Activated CD8-positive, alpha-beta memory T cell treated with anti-CD3 and anti-CD28 coated beads, Interleukin-2, amount 50 U/mL, for 48 hours (primary cell): Measurements from ENCODE around the gene CLSTN1.

Experiments
- DNase-seq: peaks from one replicate; pipeline ENCODE4 v3.0.0-alpha.2; 2020

The CLSTN1 gene

DNA sequence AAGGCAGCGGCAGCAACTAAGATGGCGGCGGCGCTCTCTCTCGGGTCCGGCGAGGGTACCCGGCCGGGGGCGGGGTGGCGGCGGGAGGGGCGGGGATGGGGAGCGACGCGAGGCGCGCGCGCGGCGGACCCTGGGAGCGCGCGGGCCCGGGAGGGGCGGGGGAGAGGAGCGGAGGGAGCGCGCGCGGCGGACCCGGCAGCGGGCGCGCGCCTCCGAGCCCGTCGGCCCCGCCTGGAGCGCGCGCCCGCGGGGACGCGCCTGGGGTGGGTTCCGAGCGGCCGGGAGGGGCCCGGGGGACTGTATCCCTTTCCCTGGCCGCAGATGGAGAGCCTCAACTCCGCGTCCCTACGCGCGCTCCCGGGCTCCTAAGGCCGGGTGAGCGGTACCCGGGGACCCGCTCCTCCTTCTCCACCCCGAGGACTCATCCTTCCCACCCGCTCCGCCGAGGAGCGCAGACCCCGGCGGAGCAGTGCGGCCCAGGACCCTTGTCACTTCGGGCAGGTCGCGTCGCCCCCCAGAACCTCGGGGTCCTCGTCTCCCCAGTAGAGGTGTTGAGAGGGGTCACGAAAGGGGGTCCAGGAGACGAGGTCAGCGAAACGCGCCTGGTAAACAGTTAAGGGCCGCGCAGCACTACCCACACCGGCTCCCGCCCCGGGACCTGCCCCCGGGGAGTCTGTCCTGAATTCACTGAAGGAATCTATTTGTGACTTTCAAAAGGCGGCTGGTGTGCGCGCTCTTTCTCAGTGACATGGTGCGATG is at the start of gene CLSTN1:
CLSTN1 (minus strand) TSS at position 23 of the 759 bp plus-strand sequence. CDS start 232 bp downstream, outside the sequence.
- DNase-seq = peak; percentile 94

DNA sequence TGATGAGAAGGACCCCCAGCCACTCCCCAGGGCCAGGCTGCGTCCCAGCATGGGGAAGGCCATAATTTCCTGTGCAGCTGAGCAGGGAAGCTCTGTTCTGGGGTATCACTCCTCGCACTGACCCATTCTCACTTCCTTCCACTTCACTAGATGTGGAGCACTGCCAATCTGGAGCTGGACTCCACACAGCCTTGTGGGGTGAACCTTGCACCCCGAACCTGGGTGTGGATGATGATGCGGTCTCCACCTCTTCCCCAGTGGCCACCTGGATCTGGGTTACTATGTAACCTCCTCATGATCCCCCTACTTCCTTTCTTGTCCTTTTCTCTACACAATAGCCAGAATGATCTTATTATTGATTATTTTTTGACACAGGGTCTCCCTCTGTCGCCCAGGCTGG is 49.6 kb upstream of the CLSTN1 start:
- no peak for DNase-seq

DNA sequence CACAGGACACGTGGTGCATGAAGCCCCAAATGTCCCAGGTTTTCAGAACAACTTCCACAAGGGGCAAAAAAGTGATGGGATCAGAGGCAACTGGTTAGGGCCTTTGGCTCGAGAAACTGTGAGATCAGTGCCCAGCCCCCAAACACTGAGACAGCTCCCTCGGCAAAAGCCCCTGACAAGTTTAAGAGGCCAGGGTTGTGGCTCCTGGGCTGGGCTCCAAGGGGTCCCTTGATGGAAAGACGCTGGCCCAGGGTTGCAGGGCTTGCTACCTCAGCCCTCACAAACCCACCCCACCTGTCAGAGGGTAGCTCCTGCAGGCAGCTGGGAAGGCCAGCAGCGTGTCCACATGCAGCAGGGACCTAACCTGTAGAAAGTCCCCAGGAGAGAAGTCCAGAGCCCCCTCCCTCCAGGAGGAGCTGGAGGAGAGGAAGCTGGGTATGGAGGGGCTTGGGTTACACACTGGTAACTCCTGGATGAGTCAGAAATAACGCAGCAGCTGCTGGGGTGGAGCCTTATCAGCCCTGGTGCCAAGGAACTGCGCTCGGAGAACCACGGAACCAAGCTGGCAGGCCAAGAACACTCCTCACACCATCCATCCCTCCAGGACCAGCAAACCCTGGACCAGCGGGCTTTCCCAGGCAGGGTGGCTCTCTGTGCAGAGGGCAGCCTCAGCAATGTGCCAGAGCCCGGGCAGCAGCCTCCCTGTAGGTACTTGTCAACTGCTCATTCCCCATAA is 48.8 kb upstream of the CLSTN1 start:
- no peak for DNase-seq

DNA sequence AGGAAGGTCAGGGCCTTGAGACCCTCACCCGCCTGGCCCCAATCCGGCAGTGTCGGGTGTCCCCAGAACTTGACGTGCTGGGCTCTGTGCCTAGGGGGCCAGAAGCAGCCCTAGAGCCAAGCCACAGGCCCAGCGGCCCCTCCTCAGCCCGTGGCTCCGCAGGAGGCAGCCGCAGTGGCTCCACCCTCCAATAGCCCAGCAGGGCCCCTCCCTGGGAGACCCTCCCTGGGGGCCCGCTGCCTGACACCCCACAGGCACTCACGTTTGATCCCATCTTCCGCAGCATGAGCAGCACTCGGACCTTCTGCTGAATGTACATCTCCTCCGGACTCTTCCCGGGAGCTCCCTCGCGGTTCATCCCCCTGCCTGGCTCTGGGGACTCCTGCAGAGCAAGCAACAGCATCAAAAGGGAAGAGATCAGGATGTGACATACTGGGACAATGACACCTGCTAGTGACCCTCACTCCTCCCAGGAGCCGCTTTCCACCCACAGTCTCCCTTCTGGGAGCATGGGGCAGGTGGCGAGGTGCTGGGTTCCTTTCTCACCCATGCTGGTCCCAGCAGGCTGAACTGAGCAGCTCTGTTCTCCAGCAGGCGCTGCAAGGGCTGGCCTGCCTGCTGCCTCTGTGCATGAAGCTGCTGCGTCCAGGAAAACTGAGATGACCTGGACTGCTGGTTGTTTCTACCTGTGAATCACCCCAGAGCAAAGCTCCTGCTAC is 48.1 kb upstream of the CLSTN1 start:
- no peak for DNase-seq

DNA sequence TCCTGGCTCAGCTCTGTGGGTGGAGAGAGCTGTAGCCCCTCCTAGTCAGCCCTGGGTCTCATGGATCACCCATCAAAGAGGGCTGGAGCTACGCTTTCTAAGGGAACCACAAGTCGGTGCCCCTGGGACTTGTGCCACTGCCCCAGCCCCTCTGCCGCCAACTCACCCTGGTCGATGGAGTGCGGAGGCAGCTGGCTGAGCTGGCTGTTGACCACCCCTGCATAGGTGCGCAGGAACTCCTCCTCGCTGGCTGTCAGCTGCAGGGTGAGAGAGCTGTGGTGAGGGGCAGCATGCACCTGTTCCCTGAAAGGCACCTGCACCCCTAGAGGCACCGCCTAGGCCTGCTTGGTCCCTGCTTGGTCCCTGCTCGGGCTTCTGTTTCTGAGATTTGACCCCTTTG is 47.3 kb upstream of the CLSTN1 start:
- no peak for DNase-seq

DNA sequence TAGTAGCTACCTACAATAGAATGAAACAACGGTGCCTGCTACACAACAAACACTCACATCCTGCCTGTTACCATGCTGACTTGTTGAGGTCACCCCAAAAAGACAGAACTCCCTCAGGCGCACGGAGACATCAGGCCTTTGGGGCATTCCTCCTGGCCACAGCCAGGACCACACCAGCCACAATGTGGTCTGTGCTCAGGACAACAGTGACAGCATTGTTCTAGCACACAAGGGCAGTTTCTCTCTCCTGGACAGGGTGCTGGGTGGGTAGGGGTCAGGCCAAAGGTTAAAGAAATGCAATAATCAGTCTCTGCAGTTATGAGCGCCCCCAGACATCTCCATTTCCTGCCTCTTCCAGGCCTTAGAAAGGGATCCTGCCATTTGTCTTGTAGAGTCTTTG is 46.8 kb upstream of the CLSTN1 start:
- DNase-seq = no peak

DNA sequence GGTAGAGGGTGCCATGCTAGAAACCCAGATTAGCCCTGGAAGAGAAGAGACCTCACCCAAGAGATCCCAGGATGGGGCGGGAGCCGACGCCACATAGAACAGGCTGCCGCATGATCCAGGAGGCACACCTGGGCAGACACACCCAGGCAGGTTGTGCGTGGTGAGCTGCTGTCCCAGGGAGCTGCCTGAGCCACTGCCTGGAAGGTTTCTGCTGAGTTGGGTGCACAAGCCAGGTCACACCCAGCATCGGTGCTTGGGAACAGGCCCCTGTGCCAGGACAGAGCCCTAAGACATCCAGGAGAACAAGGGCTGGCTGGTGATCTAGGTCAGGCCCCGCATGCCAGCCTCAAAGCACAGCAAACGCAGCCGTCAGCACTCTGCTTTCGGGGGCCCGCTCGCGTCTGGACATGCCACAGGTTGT is 46.1 kb upstream of the CLSTN1 start:
- no peak for DNase-seq

DNA sequence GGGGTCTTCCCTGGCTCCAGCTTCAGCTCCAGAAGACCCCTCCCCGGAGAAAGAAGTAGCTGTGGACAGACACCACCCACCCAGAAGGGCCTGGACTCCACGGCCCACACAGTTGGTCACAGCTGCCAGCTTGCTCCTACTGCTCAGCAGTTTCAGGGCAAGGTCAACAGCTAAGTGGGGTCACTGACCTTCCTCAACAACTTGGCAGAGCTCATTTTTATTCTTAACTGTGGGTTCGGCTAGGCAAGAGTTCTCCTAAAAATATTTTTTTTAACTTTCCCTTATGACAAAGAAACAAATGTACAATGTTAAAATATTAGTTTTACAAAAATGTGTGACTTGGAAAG is 44.5 kb upstream of the CLSTN1 start:
- no peak for DNase-seq

DNA sequence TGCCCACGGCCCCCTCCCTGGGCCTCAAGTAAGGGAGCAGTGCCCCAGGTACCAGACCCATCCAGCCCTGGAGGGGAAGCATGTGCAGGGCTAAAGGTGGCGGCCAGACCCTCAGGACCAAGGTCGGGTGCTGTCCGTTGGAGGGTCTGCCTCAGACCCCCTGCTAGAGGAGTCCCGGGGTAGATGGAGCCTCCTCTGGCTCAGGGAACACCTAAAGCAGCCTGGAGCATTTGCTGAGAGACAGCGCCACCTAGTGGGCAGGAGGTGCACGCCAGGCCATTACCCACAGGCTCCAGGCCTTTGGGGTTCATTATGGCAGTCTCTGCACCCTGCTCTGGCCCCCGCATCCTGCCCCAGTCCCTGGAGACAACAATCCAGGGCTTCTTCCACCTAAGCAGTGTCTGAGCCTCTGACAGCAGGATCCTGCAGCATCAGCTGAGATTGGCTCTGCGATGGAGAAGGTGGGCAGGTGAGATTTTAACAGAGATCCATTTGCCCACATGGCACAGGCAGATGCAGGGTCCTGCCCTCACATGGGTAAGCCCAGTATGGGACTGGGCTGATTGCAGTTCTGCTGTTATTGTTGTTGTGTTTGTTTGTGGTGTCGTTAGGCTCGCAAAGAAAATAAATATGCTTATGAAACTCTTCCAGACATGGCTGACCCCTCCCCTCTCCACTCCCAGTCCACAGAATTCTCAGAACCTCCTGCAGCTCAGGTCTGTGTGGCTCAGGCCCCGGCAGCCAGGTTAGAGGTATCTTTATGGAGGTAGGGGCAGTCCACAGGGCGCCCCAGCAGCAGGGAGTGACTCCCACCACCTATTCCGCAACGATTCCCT is 43.9 kb upstream of the CLSTN1 start:
- DNase-seq = peak; percentile 98

DNA sequence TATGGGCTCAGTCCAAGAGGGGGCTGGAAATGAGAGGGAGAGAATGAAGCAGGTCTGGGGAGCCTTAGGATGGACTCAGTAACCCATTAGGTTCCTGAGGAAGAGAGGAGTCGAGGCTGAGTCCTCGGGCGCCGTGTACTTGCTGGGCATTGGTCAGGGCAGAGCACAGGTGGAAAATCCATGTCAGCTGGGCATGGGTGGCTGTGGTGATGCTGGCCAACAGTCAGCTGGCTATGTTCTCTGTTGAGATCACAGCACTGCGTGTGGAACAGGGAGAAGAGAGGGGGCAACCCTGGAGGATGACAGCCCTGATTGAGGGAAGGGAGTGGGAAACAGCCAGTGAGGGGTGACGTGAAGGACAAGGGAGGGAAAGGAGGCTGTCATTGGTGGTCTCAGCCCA is 43.1 kb upstream of the CLSTN1 start:
- no peak for DNase-seq

DNA sequence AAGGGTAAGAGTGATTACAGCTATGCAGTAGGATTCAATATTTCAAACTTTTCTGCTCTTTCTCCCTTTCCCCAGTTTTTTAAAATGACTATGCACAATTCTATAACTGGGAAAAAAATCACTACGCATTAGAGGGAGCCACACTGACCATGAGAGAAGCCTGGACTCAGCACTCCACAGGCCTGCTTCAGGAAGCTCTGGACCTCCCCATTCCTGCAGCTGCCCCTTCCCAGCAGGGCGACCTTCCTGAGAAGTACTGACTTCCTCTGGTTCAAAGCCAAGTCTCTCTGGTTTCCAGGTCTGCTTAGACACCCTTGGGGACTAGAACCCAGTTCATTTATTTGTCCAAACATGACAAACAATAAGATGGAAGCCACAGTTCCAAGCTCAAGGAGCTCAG is 42.0 kb upstream of the CLSTN1 start:
- DNase-seq = no peak

DNA sequence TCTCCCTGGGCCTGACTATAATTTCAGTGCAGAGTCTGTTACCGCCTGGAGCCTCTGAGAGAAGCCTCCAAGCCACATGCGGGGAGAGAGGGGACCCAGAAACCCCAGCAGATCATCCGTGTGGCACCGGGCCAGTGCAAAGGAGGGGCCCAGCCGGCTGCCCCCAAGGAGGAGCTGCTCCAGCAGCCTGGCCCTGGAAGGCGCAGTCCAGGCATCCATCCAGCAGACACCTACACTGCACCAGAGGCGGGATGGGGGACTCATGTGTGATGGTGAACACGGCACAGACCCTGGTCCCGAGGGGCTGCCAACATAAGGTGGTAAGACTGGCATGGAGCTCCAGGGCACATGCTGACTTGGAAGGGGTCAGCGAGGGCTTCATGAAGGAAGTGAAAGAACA is 39.6 kb upstream of the CLSTN1 start:
- DNase-seq = no peak

DNA sequence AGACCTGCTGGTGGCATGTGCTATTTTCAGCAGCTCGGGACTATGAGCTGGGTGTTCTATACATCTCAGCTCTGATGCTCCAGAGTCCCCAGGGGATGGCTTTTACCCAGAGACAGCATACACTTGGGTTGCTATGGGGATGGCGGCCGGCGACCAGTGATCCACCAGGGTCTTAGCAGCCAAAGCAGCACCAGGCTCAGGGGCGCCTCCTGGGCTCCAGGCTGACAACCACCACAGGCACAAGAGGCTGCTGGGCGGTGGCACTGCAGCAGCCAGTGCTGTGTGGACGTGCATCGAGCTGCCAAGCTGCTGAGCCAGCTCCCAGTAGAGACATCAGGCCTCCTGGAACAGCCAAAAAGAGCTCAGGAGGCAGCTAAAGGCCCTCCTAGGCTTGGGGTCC is 37.6 kb upstream of the CLSTN1 start:
- no peak for DNase-seq

DNA sequence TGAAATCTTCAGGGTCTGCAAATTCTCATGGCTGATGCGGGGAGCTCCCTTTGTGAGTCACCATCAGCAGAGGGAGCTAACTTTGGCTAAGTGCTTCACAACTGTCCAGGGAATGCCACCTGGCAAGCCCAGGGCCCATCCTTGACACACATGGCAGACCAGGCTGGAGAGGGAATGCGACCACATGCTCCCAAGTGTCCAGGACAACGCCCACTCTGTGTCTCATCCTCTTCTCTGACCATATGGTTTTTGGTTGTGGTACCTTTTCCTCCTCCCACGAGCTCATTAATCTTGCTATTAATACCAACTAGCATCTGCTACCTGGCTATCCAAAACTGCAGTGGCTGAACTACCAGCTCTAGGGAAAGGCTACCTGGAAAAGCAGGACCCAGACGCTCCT is 37.1 kb upstream of the CLSTN1 start:
- no peak for DNase-seq

DNA sequence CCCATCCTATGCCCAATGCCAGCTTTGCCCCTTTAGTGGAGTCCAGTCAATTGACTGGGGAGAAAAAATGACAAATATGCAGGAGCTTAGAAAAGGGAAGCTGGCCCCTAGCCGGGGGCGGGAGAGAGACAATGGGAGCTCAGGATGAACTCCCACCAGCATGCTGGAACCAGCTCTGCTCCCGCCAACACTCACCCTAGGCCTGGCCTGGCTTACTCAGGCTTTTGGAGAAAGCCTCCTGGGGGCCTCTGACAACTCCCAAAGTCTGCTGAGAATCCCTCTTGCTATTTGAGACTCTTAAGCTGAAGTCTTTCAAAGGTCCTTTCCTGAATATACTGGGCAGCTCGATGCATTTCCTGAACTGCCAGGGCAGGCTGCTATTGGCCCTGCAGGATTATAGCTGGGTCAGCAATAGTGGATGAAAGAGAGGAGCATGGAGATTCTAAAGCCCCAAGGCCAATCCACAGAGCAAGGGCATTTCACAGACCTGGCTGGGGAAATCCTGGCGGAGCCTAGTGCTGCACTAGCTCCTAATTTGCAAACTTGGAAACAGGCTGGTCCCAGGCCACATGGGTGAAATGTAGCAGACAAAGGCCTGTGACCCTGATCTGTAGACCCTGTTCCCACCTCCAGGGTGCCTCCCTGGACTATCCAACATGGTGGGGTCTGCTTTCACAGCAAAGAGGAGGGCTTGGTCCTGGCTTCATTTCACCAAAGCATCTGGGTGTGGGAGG is 35.7 kb upstream of the CLSTN1 start:
- no peak for DNase-seq

DNA sequence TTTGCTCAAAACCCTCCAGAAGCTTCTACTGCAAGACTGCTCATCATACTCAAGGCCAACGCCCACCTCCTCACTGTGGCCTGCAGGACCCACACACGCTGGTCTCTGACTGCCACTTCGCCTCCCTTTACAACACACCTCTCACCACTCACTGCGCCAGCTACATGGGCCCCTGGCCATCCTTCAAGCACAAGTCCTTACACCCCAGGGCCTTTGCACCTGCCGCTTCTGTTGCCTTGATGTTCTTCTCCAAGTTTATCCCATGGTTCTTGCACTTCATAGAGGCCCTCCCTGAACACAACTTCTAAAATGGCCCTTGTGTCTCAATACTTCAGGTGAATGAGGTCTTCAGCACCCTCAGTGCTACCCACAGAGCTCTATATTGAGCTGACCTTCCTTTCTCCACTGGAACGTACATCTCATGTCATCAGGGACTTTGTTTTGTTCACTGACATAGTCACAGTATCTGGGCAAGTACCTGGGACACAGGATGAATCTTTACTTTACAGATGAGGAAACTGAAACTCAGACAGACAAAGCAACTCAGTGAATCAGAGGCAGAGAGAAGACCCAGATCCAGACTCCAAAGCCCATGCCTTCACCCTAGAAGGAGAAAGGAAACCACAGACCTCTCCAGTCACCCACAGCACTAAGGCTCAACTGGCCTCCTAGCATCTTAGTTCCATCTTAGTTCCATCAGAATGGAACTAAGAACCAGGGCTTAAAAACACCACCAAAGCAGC is 34.7 kb upstream of the CLSTN1 start:
- DNase-seq = no peak

DNA sequence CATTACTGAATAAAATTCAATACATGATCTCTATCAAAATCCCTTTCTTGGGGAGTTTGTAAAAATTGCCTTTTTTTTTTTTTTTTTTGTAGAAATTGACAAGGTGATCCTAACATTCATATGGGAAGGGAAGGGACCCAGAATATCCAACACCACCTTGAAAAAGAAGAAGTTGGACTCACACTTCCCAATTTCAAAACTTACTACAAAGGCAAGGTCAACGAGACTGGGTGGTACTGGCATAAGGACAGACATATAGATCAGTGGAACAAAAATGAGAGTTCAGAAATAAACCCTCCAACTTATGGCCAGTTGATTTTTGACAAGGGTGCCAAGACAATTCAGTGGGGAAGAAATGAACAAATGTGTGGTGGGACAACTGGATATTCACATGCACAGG is 31.4 kb upstream of the CLSTN1 start:
- DNase-seq = no peak

DNA sequence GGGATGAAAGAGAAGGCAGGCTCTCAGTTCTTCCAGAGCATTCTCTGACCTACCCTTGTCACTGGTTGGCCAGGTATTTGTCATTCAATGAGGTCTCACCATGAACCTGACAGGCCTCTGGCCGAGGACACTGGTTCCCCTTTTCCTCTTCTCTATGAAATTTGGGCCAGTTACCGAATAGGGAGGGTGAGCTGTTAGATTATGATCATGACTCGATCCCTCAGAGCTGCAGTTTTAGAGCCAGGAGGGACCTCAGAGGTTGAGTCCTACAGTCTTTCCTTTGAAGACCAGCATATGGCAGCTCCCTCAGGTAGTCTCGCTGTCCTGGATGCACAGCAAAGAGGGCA is 29.5 kb upstream of the CLSTN1 start:
- DNase-seq = no peak

DNA sequence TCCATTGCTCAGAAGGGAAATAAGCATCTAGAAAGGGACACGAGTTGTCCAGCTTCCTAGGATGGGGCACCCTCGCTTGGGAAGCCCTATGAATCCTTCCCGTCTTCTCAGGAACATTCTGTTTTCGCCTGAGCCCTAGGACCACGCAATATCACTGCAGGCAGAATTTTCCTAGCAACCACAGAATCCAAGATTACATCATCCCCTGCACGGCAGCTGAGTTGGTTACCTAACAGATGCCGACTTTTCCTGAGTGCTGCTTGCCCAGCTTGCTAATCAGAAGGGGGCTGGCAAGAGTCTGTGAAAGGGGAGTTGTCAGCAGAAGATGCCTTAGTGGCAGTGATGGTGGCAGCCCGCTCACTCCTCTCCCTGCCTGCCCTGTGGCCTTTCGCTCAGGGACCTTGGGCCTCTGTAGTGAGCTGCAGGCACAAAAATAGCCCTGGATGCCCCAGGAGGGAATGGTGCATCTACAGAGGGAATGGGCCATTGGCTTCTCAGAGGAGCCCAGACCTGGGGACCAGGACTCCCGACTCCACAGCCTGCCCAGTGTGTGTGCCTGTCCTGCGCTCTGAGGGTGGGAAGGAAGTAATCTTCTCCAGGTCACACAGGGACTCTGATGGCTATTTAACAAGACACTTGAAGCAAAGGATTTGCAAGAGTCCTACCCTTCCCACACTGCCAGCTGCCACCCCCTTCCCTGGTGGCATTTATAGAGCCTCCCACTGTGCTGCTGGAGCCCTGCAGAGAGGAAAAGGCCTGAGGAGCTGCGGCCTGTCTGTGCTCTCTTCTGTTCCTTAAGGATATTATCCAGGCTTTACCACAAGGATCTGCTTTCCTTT is 28.9 kb upstream of the CLSTN1 start:
- no peak for DNase-seq

DNA sequence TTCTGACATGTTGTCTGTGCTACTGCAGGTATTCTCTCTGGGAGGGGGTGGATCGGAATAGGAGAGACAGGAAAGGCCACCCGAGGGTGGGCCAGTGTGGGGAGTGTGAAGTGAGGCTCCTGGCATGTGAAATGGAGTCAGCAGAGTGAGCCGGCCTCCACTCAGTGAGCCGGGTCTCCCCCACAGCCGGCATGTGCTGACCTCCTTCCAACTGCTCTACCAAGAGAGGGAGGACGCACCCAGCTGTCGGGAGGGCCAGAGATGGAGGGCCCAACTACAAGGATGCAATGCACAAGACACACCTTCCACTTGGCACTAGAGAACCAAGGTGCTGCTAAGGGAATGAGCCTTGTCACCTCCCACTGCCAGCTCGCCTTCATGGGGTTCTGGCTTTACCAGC is 28.2 kb upstream of the CLSTN1 start:
- DNase-seq = no peak
